ENCODE results near the gene RRAGC.

DNA sequence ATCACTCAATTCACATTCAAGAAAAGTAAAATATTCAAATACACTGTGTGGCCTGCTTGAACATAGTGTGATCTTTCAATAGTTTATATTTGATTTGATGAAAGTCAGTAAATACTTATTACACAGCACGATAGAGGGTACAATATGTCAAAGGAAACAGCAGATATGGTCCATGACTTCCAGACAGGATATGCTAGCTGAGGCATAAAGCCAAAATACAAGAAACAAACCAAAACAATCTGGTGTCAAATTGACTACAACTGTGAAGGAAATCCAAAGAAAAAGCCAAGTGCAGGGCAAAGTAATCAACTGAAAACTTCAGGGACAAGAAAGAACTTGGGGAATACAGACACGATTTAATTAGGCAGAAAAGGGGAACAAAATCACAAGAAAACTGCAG lies 19.3 kb downstream of the RRAGC start:
- TF ChIP-seq, protein P1, sequence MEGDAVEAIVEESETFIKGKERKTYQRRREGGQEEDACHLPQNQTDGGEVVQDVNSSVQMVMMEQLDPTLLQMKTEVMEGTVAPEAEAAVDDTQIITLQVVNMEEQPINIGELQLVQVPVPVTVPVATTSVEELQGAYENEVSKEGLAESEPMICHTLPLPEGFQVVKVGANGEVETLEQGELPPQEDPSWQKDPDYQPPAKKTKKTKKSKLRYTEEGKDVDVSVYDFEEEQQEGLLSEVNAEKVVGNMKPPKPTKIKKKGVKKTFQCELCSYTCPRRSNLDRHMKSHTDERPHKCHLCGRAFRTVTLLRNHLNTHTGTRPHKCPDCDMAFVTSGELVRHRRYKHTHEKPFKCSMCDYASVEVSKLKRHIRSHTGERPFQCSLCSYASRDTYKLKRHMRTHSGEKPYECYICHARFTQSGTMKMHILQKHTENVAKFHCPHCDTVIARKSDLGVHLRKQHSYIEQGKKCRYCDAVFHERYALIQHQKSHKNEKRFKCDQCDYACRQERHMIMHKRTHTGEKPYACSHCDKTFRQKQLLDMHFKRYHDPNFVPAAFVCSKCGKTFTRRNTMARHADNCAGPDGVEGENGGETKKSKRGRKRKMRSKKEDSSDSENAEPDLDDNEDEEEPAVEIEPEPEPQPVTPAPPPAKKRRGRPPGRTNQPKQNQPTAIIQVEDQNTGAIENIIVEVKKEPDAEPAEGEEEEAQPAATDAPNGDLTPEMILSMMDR (IDR thresholded peaks at IDR 0.05): no peak
- TF ChIP-seq POLR2A (IDR thresholded peaks at IDR 0.05) (no peak), EP300 (IDR thresholded peaks at IDR 0.05) (no peak), POLR2AphosphoS5 (IDR thresholded peaks at IDR 0.05) (no peak)
